Cardiac fibroblast (primary cell): Measurements from ENCODE around the gene TNFRSF25.

Source experiments
- DNase-seq, 2 donors: peaks; one replicate each; pipeline versions ENCODE4 v3.0.0 to v3.0.0-alpha.2; 2010; ENCODE audit warnings: low read depth in 2 of 2
- H3K4me3 ChIP-seq, 2 donors: replicated peaks in 1 of 2; 1 replicate in 1 of 2; 2 replicates in 1 of 2; pipeline ENCODE4 v1.5.1; 2011; ENCODE audit warnings: low read depth in 2 of 2, low read length in 2 of 2, mild to moderate bottlenecking in 2 of 2, moderate library complexity in 1 of 2
- CTCF ChIP-seq: IDR thresholded peaks from one replicate; pipeline ENCODE4 v1.5.1; 2011; ENCODE audit warnings: low read depth, mild to moderate bottlenecking, low read length, inconsistent platforms

The TNFRSF25 gene, protein sequence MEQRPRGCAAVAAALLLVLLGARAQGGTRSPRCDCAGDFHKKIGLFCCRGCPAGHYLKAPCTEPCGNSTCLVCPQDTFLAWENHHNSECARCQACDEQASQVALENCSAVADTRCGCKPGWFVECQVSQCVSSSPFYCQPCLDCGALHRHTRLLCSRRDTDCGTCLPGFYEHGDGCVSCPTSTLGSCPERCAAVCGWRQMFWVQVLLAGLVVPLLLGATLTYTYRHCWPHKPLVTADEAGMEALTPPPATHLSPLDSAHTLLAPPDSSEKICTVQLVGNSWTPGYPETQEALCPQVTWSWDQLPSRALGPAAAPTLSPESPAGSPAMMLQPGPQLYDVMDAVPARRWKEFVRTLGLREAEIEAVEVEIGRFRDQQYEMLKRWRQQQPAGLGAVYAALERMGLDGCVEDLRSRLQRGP

DNA sequence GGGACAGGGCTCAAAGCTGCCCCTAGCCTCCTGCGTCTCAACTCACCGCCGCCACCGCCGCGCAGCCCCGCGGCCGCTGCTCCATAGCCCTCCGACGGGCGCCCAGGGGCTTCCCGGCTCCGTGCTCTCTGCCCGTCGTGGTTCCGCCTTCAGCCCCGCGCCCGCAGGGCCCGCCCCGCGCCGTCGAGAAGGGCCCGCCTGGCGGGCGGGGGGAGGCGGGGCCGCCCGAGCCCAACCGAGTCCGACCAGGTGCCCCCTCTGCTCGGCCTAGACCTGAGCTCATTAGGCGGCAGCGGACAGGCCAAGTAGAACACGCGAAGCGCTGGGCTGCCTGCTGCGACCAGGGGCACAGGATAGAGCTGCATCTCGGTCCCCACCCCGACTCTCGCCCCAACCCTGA, at the start of gene TNFRSF25:
TNFRSF25 (minus strand) TSS at position 151 of the 400 bp plus-strand sequence; CDS start at position 85, 66 bp downstream.
- TF ChIP-seq CTCF: no peak
- DNase-seq: no peak
- no peak within 1 kb of the TSS for H3K4me3 ChIP-seq

DNA sequence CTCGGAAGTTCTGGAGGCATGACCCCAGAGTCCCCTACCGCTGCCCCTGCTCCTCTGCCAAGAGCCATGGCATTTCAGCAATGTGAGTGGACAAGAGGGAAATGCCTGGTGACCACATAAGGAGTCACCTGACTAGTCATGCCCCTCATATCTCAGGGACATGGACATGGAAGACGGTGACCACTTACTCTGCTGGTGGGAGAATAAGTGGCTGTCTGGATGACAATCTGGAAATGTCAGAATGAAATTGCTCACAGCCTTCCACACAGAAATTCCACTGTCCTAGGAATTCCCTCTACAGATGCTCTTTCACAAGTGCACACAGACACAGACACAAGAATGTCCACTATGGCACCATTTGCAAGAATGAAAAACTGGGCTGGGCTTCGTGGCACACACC, 49.8 kb upstream of the TNFRSF25 start:
- no peak for TF ChIP-seq CTCF
- H3K4me3 ChIP-seq: no peak overlapping the region
- peak in 1 of 2 donors; percentile 37 for DNase-seq

DNA sequence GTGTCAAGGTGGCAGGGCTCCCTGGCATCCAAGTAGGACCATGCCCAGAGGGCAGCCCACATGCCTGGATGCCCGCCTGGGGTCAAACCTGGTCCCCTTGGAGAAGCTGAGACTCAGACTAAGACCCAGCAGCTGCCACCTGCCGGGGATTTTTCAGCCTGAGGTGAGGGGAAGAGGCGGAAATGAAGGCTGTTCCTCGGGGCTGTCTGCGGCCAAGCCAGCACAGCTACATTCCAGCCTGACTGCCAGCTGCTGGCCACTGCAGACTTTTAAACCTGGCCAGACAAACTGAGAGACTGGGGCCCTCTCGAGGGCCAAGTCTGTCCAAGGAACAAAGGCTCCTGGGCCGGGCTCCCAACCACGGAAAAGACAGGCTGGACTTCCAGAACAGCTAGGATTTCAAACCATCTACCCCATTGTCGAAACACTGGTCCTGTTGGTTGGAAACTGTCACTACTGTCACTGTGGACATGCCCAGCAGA, 47.4 kb upstream of the TNFRSF25 start:
- no peak overlapping the region for H3K4me3 ChIP-seq
- DNase-seq: no peak
- TF ChIP-seq CTCF: no peak

DNA sequence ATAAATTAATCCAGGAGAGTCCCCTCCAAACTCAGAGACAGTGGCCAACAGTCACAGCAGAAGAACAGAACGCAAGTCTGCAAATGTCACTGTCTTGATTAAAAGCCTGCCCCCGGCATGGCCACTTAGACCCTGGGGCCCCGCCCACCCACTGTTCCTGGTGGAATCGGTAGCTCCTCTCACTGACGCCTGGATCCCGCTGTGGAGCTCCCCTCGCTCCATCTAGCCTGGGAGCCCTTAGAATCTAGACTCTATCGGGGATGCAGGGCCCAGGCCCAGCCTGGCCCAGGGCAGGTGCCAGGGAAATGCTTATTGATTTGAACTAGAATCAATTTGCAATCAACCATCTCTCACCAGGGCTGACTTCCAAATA, 46.9 kb upstream of the TNFRSF25 start:
- no peak for DNase-seq
- no peak for TF ChIP-seq CTCF

DNA sequence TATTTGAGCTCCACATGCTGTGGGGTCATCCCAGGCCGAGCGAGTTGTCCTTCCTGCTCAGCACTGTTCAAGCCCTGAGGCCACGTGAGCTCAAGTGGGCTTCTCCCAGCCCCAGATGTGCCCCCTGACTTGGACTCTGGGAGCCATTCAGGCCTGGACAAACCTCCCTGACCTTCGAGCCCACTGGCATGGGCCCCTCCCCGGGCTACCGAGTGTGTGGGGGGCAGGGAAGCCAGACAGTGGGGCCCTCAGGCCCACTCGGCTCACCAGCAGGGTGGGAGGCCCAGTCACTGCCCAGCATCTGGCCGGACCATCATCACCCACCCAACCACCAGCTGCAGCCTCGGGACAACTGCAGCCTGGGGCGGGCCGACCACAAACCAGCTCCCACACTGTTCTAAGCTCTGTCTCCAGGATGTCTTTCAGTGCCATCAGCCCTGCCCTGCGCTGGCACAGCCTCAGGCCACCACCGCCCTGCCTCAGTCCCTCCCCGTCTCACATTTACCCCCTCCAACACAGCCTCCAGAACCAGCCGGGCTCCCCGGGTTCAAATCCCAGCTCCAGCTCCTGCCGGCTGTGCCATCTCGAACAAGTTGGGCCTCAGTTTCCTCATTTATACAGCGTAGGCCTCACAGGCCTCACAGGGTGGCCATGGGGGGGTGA, 46.4 kb upstream of the TNFRSF25 start:
- DNase-seq: no peak
- no peak for TF ChIP-seq CTCF

More for the DNA sequence above, 46.9 kb upstream of the TNFRSF25 start:
- no peak overlapping the region for H3K4me3 ChIP-seq

GRCh38 chr1:6511561-6512244, 45.7 kb upstream of the TNFRSF25 start:
- no peak for TF ChIP-seq CTCF
- DNase-seq: no peak
- no peak overlapping the region for H3K4me3 ChIP-seq

More for the DNA sequence above, 46.4 kb upstream of the TNFRSF25 start:
- no peak overlapping the region for H3K4me3 ChIP-seq
